SKM-1 (cell line): Measurements from ENCODE around the gene SCLY.

Experiments
- DNase-seq: peaks from one replicate; lab custom pipeline; 2025; ENCODE audit not compliant: unreplicated experiment; lab: John Stamatoyannopoulos, UW

The SCLY gene

DNA sequence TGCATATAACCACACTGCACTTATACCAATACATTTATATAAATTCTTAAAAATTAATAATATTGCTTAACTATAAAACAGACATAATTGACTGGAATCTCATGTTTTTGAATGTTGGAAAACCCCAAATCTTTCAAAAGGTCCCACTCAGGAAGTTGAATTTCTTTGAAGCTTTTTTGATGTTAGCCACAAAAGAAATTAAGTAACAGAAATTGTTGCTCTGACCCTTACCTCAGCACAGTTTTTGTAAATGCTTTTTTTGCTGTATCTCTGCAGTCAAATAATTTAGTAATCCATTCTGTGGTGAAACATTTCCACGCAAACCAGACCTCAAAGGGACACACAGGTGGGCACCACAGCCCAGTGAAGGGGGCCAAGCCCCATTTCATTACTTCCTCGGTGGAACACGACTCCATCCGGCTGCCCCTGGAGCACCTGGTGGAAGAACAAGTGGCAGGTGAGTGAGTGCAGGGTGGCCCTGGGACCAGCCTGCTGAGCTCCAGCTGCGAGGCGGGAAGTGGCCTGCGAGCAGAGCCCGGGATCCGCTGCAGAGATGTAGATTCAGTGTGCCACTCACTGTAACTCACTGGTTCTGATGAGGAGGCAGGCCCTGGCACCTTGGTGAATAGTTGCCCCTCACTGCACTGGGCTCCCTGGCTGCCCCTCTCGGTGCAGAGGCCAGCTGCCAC, 8.4 kb downstream of the SCLY start:
- no peak for DNase-seq

DNA sequence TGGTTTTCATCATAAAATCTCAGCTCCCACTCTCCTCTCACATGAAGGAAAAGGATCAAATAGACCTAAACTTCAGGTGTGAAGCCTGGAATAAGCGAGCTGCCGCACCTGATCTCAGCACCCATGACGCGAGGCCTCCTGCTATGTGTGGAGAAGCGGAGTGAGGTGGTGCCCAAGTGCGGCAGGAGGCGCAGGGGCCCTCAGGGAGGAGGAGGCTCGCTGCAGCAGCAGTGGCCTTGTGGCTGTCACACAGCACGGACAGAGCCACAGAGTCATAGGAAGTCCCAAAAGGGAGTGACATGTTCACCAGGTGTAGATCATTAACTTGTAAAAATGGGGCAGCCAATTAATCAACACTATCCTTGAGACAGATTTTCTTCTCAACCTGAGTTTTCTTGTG, 9.1 kb downstream of the SCLY start:
- no peak for DNase-seq

DNA sequence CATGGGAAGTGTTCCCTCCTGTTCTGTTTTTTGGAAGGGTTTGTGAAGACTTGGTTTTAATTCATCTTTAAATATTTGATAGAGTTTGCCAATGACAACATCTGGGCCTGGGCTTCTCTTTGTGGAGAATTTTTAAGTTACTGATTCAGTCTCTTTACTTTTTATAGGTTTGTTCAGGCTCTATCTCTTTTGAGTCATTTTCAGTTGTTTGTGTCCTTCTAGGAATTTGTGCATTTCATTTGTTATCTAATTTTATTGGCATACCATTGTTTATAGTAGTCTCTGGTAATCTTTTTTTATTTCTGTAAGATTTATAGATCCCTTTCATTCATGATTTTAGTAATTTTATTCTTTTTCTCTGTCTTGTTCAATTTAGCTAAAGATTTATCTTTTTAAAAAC, 14.6 kb downstream of the SCLY start:
- DNase-seq, result no peak

DNA sequence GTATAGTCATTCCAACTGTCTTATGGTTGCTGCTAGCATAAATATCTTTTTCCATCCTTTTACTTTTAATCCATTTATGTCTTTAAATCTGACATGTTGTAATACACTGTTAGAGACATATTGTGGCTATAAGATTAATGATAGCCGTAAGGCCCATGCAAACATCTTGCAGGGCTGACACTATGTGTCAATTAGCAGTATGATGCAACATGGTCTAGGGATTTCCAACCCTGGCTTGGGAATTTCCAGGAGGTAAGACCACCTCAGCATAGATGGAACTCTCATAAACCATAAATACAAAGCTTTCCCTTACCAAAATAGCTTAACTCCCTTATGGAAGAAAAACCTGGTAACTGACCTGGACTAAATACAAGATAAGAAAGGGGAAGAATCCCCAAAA, 16.5 kb downstream of the SCLY start:
- no peak for DNase-seq

DNA sequence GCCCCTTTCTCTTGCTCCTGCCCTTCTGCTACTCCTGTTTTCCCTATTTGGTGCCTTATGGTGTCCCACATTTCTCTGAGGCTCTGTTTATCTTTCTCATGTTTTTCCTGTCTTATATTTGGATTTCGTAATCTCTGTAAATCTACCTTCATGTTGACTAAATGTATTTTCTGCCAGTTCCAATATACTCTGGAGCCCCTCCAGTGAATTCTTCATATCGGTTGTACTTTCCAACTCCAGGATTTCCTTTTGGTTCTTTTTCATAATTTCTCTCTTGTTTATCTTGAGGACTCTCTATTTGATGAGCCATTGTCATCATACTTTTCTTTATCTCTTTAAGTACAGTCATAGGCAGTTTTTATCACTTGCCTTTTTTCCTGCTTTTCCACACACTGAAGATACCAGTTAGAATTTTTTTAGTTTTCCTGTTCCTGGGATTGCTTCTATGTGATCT, 19.1 kb downstream of the SCLY start:
- DNase-seq, result no peak

DNA sequence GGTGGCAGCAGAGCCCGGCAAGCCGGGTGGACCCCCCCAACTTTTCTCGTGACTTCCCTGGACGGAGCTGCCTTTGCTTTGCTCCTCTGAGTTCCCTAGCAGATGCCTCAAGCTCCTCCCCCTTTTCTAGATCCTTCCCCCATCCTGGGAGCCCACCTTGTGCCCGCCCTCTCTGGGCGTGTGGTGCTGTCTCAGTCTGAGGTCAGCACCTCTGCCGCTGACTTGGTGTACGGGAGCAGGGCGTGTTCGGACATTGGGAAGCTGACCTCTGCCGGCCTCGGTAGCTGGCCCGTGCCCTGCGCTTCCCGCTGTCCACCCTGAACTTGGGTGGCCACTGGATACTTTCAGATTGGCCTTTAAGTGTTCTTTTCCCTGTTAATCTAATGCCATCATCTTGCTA, 19.7 kb downstream of the SCLY start:
- no peak for DNase-seq

DNA sequence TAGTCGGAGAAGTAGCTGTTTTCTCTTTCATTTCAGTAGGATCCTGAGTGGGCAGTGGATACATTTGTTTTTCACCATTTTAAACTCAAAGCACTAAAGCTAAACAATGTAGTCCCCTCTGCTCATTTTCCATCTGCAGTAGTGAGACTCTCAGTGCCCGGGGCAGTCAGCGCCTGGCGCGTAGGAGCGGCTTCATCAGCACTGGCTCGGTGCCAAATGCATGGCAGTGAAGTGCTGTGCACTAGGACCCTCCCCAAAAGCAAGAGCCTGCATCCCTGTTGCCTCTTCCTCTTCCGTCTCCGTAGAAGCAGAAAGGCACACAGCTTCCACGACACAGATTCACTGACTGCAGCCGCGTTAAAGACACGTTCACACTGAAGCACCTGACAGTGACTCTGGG, 20.3 kb downstream of the SCLY start:
- no peak for DNase-seq

DNA sequence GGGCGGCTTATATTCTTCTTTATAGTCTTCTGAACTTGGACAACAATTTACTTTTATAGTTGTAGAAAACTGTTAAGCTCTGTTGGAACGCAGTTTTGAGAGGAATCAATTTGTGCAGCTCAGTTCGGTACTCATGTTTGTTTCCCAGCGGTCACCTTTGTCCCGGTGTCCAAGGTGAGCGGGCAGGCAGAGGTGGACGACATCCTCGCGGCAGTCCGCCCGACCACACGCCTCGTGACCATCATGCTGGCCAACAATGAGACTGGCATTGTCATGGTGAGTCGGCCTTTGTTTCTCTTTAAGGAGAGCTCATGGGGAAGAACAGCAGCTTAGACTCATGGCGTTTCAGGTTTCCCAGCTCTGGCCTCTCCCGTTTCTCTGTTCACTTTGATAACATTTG, 20.8 kb downstream of the SCLY start:
- DNase-seq, result no peak

DNA sequence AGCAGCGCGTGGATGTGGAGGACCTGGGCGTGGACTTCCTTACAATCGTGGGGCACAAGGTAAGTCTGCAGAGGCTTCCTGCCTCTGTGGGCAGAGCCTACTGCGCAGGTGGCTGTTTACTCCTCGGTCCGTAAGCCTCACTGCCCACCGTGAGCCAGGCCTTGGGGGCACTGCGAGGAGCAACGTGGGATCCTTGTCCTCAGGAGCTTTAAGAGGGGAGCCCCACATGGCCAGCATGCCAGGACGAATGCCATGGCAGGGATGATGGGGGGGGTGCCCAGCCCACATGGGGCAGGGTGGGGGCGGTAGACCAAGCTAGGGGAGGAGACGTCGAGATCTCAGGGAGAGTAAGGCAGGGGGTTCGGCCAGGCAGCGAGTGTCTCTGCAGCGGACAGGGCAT, 21.4 kb downstream of the SCLY start:
- DNase-seq, result no peak

DNA sequence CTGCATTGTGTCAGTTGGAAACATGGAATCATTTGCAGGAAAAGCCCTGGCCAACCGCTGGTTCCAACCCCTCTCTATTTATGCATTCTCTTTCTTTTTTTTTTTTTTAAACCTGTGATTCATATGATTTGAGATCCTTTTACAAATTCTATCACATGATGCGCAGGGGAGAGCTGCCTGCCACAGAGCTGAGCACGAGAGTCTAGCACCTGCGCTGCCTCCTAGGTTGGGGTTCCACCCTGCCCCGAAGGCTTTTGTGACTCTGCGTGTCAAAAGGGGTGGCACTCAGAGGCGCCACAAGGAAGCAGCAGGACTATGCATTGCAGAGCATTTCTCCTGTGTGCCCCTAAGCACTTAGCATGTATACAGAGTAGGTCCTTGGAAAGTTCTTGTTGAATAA, 22.0 kb downstream of the SCLY start:
- no peak for DNase-seq

DNA sequence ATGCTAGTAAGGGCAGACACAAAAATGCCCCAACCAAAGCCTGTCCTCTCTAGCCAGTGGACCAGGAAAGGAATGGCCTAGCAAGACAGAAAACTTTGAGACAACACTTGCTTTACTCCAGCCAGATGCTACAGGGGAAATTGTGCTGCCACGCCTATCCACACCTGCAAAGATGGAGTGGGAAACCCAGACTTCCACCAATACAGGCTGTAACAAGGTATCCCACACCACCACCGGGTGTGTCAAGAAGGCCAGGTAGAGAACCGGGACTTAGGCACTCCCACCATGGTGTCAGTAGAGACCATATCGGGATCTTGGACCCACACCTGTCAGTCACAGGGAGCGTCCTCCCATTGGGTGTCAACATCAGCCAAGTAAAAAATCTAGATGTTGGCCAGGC, 23.1 kb downstream of the SCLY start:
- no peak for DNase-seq

DNA sequence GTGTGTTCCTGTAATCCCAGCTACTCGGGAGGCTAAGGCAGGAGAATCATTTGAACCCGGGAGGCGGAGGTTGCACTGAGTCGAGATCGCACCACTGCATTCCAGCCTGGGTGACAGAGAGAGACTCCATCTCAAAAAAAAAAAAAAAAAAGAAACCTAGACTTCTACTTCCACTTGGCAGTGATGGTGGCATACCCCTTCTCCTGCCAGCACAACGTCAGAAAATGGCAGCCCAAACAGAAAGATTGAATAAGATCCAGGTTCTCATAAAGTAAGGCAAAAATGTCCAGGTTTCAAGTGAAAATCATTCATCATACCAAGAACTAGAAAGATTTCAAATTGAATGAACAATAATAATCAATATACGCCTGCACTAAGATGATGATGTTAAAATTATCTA, 24.0 kb downstream of the SCLY start:
- DNase-seq, result no peak

DNA sequence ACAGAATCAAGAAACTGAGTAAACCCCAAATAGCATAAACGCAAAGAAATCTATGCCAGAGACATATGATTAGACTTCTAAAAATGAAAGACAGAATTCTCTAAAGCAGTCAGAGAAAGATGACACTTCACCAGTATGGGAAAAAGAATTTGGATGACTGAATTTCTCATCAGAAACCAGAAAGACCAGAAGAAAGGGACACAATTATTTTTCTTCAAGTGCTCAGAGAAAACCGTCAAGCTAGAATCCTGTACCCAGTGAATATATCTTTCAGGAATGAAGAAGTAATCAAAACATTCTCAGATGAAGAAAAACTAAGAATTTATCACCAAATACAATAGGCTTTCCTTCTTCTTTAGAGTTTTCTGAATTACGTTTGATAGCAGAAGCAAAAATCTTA, 25.1 kb downstream of the SCLY start:
- DNase-seq, result no peak

DNA sequence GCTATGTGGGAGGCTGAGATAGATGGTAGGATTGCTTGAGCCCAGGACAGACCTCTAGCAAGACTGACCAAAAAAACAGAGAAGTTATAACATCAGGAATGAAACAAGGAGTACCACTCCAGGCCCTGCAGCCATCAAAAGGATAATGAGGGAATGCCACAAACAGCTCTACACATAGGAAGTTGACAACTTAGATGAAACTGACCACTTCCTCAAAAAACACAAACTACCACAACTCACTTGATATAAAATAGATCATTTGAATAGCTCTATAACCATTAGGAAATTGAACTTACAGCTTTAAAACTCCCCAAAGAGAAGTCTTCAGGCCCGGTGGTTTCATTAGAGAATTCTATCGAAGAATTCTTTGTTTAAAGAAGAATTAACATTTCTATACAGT, 26.4 kb downstream of the SCLY start:
- peak; percentile 23 for DNase-seq

DNA sequence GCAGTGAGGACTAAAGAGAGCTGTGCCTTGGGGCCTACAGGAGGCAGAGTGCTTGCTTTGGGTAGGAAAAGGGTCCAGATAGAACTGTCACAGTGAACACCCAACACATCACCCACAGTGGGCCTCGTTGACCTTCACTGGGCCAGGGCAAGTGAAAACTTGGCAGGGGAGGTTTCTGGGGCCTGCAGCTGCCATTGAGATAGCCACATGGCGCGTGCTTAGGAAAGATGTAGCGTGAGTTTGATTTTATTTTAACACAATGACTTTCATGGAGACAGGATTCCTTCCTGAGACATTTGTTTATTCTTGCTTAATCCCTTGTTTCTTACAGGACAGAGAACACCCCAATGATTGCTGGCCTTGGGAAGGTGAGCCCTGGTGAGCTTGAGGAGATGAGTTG, 30.1 kb downstream of the SCLY start:
- no peak for DNase-seq

DNA sequence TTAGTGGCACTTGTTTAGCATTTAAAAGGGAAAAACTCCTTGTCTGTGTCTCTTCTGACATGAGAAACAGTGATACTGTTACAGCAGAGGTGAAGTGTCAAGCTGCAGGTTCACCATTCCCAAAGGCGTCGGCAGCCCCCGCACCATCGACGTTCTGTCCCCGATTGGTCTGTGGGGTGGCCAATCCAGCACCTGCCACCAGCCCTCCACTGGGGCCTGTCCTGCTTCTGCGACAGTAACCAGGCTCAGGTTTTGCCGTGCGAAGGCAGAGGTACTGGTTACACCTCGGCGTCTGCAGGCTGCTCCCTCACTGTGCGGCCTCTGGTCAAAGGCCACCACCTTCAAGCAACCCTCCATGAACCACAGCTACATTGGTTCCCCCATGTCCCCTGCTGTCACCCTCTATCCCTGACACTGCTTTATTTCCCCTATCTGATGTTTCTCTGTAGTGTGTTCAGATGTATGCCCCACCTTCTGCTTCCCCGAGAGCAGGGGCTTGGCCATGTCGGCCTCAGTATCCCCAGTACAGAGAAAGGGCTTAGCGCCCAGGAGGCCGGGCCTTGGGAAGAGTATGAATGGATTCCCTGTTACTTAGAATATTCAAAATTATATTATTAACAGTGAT, 30.7 kb downstream of the SCLY start:
- DNase-seq, result no peak

DNA sequence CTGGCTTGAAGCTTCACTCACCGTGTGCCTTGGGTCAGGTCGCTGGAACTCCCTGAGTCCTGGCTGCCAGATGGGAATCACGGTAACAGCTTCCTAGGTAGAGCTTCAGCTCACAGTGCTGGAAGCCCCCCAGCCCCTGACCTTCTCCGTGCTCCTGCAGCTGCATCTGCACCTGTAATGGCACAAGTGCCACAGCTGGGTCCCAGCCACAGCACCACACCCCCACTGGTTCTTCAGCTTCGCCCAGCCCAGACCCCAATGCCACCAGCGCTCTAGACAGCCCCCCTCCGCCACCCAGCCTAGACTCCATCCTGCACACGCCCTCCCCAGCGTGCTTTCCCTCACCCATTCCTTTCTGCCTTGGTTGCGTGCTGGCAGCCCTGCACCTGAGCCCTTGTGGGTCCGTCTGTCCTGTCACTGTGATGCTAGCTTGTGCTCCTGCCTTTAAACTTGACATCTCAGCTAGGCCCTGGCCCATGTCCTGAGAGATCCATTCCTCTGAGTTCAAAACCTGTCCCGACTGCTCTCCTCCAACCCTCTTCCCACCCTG, 31.8 kb downstream of the SCLY start:
- DNase-seq, result no peak

DNA sequence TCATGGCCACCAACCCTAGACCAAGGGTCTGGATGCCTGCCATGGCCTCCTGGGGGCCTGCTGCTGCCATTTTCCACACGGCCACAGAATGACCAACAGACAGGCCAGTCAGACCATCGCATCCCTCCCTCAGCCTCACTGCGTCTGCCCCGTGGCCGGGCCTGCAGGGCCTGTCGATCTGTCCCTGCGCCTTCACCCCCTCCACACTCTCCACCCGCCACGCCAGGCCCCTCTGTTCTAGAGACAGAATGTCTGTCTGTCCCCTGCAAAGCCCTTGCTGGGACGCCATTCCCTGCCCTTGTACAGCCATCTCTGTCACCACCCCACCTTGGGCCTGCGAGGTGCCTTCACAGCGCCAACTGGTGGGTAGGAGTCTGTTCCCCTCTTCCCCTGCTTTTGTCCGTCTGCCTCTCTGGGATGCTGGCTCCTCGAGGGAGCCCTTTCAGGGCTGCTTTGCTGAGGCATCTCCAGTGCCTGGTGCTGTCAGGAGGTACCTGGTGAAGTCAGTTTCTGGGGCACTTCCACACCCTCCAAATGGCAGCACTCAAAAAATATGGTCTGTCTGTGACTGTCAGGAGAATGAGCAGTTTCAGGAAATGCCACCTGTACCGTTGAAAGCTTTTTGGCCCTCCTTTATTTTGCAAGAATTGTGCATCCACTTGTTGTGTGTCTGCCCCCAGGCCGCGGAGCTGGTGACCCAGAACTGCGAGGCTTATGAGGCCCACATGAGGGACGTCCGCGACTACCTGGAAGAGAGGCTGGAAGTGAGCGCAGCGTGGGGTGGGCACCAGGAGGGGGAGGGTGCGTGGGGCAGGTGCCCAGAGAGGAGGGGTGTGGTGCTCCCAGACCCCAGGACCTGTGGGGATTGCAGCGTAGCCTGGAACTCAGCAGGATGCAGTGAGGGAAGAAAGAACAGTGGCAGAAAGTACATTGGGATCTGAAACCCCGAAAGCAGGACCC, 32.7 kb downstream of the SCLY start:
- no peak for DNase-seq

DNA sequence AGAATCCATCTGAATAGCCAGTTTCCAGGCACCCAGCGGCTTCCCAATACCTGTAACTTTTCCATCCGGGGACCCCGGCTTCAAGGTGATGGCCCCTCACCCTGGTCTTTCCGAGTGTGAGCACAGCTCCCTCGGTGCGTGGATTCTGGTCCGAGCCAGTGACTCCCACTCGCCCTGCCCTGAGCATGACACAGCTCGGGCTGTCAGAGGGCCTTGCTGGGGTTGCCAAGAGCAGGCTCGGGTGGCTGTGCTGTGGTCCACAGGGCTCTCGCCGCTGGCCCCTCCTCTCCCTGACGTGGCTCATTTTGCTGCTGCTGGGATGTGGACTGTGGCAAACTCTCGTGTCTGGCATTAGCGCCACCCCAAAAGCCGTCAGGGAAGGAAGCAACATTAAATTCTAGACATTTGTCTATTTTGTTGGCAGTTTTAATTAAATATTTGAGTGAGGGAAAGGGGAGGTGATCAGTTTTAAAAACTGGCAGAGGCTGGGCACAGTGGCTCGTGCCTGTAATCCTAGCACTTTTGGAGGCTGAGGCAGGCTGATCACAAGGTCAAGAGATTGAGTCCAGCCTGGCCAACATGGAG, 33.7 kb downstream of the SCLY start:
- DNase-seq, result no peak

DNA sequence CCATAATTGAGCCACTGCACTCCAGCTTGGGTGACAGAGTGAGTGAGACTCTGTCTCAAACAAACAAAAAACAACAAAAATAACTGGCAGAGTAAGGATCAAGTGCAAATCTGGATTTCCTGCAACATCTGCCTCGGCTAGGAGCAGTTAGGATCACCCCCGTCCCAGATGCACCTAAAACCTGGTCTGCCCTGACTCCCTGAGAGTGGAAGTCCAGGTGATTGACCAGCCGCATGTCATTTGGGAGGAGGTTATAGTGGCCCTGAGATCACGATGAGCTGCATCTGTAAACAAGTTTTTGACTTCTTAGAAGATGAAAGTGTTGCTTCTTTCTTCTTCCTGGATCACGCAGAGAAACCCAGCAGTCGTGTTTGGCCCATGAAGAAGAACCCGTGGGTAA, 34.3 kb downstream of the SCLY start:
- DNase-seq, result no peak

DNA sequence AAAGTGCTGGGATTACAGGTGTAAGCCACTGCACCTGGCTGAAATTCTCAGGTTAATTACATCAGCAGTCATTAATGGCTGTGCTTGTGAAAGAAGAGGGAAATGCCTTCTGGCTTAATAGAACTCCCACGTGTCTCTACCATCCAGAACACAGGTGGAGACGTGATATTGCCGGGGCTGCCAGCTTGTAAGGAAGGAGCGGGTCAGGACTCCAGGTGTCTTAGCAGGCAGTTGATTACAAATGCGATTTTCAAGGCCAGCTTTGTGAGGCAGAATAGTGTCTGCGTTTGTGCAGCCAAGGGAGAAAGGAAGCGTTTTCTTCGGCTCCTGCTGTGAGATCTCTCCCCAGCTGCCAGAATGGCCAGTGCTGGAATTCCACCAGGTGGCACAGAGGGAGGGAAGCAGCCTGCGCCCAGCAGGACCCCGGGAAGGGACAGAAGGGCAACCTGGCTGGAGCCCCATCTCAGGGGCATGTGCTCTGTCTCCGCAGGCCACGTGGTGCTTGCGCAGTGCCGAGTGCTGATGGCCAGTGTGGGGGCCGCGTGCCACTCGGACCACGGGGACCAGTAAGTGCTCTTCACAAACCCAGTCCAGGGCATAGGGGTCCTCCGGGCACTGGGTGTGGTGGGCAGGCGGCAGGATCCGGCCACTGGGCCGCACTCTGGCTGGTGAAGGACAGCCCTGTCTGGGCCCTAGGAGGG, 35.7 kb downstream of the SCLY start:
- no peak for DNase-seq
